ENCODE data around the gene FMNL1. TPM values are rescaled to one million over a fixed set of nuclear protein-coding genes. Genes with fewer than 3 reads are reported as not detected.

FMNL1 gene
- total and polyA plus RNA-seq, 10 of the 15 experiments (the other 5 are each of a cell fraction or from before 2014, with no cell fraction given), result 3.3 to 108 (median 19.5) TPM

- TF ChIP-seq YY1 (IDR thresholded peaks at IDR 0.05; ENCODE audit: low read depth, low read length), result peak; percentile 85
- peak; percentile 70; the same call in 1 of the 2 replicates for TF ChIP-seq TCF12 (IDR thresholded peaks at IDR 0.05; ENCODE audit: low read depth, low read length)
- TF ChIP-seq, protein P1, sequence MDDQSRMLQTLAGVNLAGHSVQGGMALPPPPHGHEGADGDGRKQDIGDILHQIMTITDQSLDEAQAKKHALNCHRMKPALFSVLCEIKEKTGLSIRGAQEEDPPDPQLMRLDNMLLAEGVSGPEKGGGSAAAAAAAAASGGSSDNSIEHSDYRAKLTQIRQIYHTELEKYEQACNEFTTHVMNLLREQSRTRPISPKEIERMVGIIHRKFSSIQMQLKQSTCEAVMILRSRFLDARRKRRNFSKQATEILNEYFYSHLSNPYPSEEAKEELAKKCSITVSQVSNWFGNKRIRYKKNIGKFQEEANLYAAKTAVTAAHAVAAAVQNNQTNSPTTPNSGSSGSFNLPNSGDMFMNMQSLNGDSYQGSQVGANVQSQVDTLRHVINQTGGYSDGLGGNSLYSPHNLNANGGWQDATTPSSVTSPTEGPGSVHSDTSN (IDR thresholded peaks at IDR 0.05; ENCODE audit: insufficient replicate concordance, low read depth, low read length), result no peak
- TF ChIP-seq ZSCAN29 (IDR thresholded peaks at IDR 0.05), result no peak
- TF ChIP-seq ELK1 (IDR thresholded peaks at IDR 0.05; ENCODE audit: low read depth, low read length), result no peak
- no peak for TF ChIP-seq MEF2A (IDR thresholded peaks at IDR 0.05; ENCODE audit: insufficient read depth, low read depth, low read length)
- TF ChIP-seq ZBED1 (IDR thresholded peaks at IDR 0.05; ENCODE audit: borderline replicate concordance), result no peak
- TF ChIP-seq, protein P2, sequence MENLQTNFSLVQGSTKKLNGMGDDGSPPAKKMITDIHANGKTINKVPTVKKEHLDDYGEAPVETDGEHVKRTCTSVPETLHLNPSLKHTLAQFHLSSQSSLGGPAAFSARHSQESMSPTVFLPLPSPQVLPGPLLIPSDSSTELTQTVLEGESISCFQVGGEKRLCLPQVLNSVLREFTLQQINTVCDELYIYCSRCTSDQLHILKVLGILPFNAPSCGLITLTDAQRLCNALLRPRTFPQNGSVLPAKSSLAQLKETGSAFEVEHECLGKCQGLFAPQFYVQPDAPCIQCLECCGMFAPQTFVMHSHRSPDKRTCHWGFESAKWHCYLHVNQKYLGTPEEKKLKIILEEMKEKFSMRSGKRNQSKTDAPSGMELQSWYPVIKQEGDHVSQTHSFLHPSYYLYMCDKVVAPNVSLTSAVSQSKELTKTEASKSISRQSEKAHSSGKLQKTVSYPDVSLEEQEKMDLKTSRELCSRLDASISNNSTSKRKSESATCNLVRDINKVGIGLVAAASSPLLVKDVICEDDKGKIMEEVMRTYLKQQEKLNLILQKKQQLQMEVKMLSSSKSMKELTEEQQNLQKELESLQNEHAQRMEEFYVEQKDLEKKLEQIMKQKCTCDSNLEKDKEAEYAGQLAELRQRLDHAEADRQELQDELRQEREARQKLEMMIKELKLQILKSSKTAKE (IDR thresholded peaks at IDR 0.05; ENCODE audit: low read depth, poor library complexity, severe bottlenecking), result no peak
- no peak for TF ChIP-seq FOXK2 (IDR thresholded peaks at IDR 0.05)
- peak in 1 of 2 experiments; percentile 9; a peak in 1 of 3 replicates for TF ChIP-seq EGR1 (IDR thresholded peaks at IDR 0.05; ENCODE audit: borderline replicate concordance in 1 of 2, low read depth in 2 of 2, low read length in 2 of 2)
- no peak for TF ChIP-seq ATF2 (IDR thresholded peaks at IDR 0.05; ENCODE audit: low read length)
- TF ChIP-seq, protein P3, sequence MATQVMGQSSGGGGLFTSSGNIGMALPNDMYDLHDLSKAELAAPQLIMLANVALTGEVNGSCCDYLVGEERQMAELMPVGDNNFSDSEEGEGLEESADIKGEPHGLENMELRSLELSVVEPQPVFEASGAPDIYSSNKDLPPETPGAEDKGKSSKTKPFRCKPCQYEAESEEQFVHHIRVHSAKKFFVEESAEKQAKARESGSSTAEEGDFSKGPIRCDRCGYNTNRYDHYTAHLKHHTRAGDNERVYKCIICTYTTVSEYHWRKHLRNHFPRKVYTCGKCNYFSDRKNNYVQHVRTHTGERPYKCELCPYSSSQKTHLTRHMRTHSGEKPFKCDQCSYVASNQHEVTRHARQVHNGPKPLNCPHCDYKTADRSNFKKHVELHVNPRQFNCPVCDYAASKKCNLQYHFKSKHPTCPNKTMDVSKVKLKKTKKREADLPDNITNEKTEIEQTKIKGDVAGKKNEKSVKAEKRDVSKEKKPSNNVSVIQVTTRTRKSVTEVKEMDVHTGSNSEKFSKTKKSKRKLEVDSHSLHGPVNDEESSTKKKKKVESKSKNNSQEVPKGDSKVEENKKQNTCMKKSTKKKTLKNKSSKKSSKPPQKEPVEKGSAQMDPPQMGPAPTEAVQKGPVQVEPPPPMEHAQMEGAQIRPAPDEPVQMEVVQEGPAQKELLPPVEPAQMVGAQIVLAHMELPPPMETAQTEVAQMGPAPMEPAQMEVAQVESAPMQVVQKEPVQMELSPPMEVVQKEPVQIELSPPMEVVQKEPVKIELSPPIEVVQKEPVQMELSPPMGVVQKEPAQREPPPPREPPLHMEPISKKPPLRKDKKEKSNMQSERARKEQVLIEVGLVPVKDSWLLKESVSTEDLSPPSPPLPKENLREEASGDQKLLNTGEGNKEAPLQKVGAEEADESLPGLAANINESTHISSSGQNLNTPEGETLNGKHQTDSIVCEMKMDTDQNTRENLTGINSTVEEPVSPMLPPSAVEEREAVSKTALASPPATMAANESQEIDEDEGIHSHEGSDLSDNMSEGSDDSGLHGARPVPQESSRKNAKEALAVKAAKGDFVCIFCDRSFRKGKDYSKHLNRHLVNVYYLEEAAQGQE (IDR thresholded peaks at IDR 0.05; ENCODE audit: low read depth, low read length), result no peak
- TF ChIP-seq NRF1 (conservative IDR thresholded peaks at IDR 0.05; ENCODE audit: low read depth, low read length), result no peak
- no peak for TF ChIP-seq KAT2A (conservative IDR thresholded peaks at IDR 0.05; ENCODE audit: control insufficient read depth, low read depth, low read length)
- TF ChIP-seq IRF4 (IDR thresholded peaks at IDR 0.05; ENCODE audit: low read depth, low read length), result no peak
- 0 out of 2 replicates have a peak, but pooled peaks have one; percentile 36 for TF ChIP-seq SMARCA5 (IDR thresholded peaks at IDR 0.05)
- no peak for TF ChIP-seq TARDBP (IDR thresholded peaks at IDR 0.05; ENCODE audit: borderline replicate concordance)
- TF ChIP-seq BCL11A (IDR thresholded peaks at IDR 0.05; ENCODE audit: low read depth, low read length), result 0 out of 2 replicates have a peak, but pooled peaks have one; percentile 13
- no peak for TF ChIP-seq MAX (IDR thresholded peaks at IDR 0.05; ENCODE audit: low read depth, low read length)
- TF ChIP-seq NR2F1 (conservative IDR thresholded peaks at IDR 0.05), result peak; percentile 79
- TF ChIP-seq NR2C1 (IDR thresholded peaks at IDR 0.05), result 0 out of 2 replicates have a peak, but pooled peaks have one; percentile 10
Measured at GRCh38 chr17:45229681-45230409, 8.2 kb downstream of the FMNL1 start (continued).
